Measurements from ENCODE around the gene ZDHHC9. TPM values are rescaled to one million over a fixed set of nuclear protein-coding genes. Genes with fewer than 3 reads are reported as not detected.

The ZDHHC9 gene
- polyA plus RNA-seq, 2 donors = 4.6 to 8.1 TPM

- no peaks in the 10 kb centered on the region for H3K27me3 ChIP-seq (ENCODE audit: control insufficient read depth in 1 of 2, insufficient read depth in 2 of 2, low read length in 2 of 2)
- H3K27ac ChIP-seq (ENCODE audit: low read depth in 2 of 2, low read length in 1 of 2) = no peak overlapping the region
Measured at GRCh38 chrX:129845616-129846190, 2.0 kb upstream of the ZDHHC9 start.

GRCh38 chrX:129843209-129843458, 552 bp downstream of the ZDHHC9 start:
- H3K27me3 ChIP-seq (ENCODE audit: control insufficient read depth in 1 of 2, insufficient read depth in 2 of 2, low read length in 2 of 2) = no peaks in the 10 kb centered on the region
- H3K9me3 ChIP-seq (ENCODE audit: control insufficient read depth in 2 of 2, insufficient read depth in 1 of 2, low read depth in 1 of 2, low read length in 1 of 2) = no peaks in the 10 kb centered on the region
- H3K4me1 ChIP-seq (ENCODE audit: control insufficient read depth in 2 of 2, insufficient read depth in 2 of 2, low read length in 1 of 2) = peaks cover 0 to 5% of the 10 kb centered on the region in 2 donors
- no peaks in the 10 kb centered on the region for H3K36me3 ChIP-seq (ENCODE audit: control insufficient read depth in 2 of 2, insufficient read depth in 2 of 2, low read length in 1 of 2)
- 1 to 48% methylated on average over 5 to 23 of the region's 23 CpGs for WGBS, 2 donors
- H3K27ac ChIP-seq (ENCODE audit: low read depth in 2 of 2, low read length in 1 of 2) = peak overlapping the region; percentile 62 to 64
- peak overlapping the region; percentile 61 to 81 for H3K4me3 ChIP-seq (ENCODE audit: low read depth in 1 of 2, low read length in 2 of 2)

More at GRCh38 chrX:129845616-129846190, 2.0 kb upstream of the ZDHHC9 start:
- H3K9me3 ChIP-seq (ENCODE audit: control insufficient read depth in 2 of 2, insufficient read depth in 1 of 2, low read depth in 1 of 2, low read length in 1 of 2) = no peaks in the 10 kb centered on the region
- WGBS, 2 donors = 52 to 67% methylated on average over 4 of the region's 4 CpGs
- H3K4me1 ChIP-seq (ENCODE audit: control insufficient read depth in 2 of 2, insufficient read depth in 2 of 2, low read length in 1 of 2) = peaks cover 0 to 2% of the 10 kb centered on the region in 2 donors
- no peaks in the 10 kb centered on the region for H3K36me3 ChIP-seq (ENCODE audit: control insufficient read depth in 2 of 2, insufficient read depth in 2 of 2, low read length in 1 of 2)
- H3K4me3 ChIP-seq (ENCODE audit: low read depth in 1 of 2, low read length in 2 of 2) = no peak overlapping the region

- WGBS, 2 donors = 5 to 37% methylated on average over 17 of the region's 17 CpGs
- H3K27ac ChIP-seq (ENCODE audit: low read depth in 2 of 2, low read length in 1 of 2) = peak overlapping the region; percentile 62 to 64
- peaks cover 0 to 5% of the 10 kb centered on the region in 2 donors for H3K4me1 ChIP-seq (ENCODE audit: control insufficient read depth in 2 of 2, insufficient read depth in 2 of 2, low read length in 1 of 2)
- no peaks in the 10 kb centered on the region for H3K36me3 ChIP-seq (ENCODE audit: control insufficient read depth in 2 of 2, insufficient read depth in 2 of 2, low read length in 1 of 2)
- H3K9me3 ChIP-seq (ENCODE audit: control insufficient read depth in 2 of 2, insufficient read depth in 1 of 2, low read depth in 1 of 2, low read length in 1 of 2) = no peaks in the 10 kb centered on the region
- peak overlapping the region; percentile 61 to 81 for H3K4me3 ChIP-seq (ENCODE audit: low read depth in 1 of 2, low read length in 2 of 2)
- no peaks in the 10 kb centered on the region for H3K27me3 ChIP-seq (ENCODE audit: control insufficient read depth in 1 of 2, insufficient read depth in 2 of 2, low read length in 2 of 2)
Measured at GRCh38 chrX:129842510-129843208, 1.0 kb downstream of the ZDHHC9 start.

GRCh38 chrX:129840344-129840743, 3.3 kb downstream of the ZDHHC9 start:
- 50 to 67% methylated on average over 5 of the region's 5 CpGs for WGBS, 2 donors
- Histone ChIP-seq H3K4me1 (ENCODE audit: control insufficient read depth in 2 of 2, insufficient read depth in 2 of 2, low read length in 1 of 2) (peaks cover 0 to 5% of the 10 kb centered on the region in 2 donors), H3K27me3 (ENCODE audit: control insufficient read depth in 1 of 2, insufficient read depth in 2 of 2, low read length in 2 of 2) (no peaks in the 10 kb centered on the region), H3K4me3 (ENCODE audit: low read depth in 1 of 2, low read length in 2 of 2) (no peak overlapping the region), H3K9me3 (ENCODE audit: control insufficient read depth in 2 of 2, insufficient read depth in 1 of 2, low read depth in 1 of 2, low read length in 1 of 2) (no peaks in the 10 kb centered on the region), H3K27ac (ENCODE audit: low read depth in 2 of 2, low read length in 1 of 2) (no peak overlapping the region), H3K36me3 (ENCODE audit: control insufficient read depth in 2 of 2, insufficient read depth in 2 of 2, low read length in 1 of 2) (no peaks in the 10 kb centered on the region)

- H3K27me3 ChIP-seq (ENCODE audit: control insufficient read depth in 1 of 2, insufficient read depth in 2 of 2, low read length in 2 of 2) = no peaks in the 10 kb centered on the region
Measured at GRCh38 chrX:129836827-129837226, 6.9 kb downstream of the ZDHHC9 start.

GRCh38 chrX:129833153-129833990, 10.3 kb downstream of the ZDHHC9 start:
- no peaks in the 10 kb centered on the region for H3K9me3 ChIP-seq (ENCODE audit: control insufficient read depth in 2 of 2, insufficient read depth in 1 of 2, low read depth in 1 of 2, low read length in 1 of 2)
- no peaks in the 10 kb centered on the region for H3K27me3 ChIP-seq (ENCODE audit: control insufficient read depth in 1 of 2, insufficient read depth in 2 of 2, low read length in 2 of 2)
- H3K4me3 ChIP-seq (ENCODE audit: low read depth in 1 of 2, low read length in 2 of 2) = no peak overlapping the region
- 90 to 91% methylated on average over 5 of the region's 5 CpGs for WGBS, 2 donors
- no peak overlapping the region for H3K27ac ChIP-seq (ENCODE audit: low read depth in 2 of 2, low read length in 1 of 2)
- H3K4me1 ChIP-seq (ENCODE audit: control insufficient read depth in 2 of 2, insufficient read depth in 2 of 2, low read length in 1 of 2) = no peaks in the 10 kb centered on the region
- no peaks in the 10 kb centered on the region for H3K36me3 ChIP-seq (ENCODE audit: control insufficient read depth in 2 of 2, insufficient read depth in 2 of 2, low read length in 1 of 2)

More at GRCh38 chrX:129836827-129837226, 6.9 kb downstream of the ZDHHC9 start:
- Histone ChIP-seq H3K36me3 (ENCODE audit: control insufficient read depth in 2 of 2, insufficient read depth in 2 of 2, low read length in 1 of 2) (no peaks in the 10 kb centered on the region), H3K9me3 (ENCODE audit: control insufficient read depth in 2 of 2, insufficient read depth in 1 of 2, low read depth in 1 of 2, low read length in 1 of 2) (no peaks in the 10 kb centered on the region), H3K27ac (ENCODE audit: low read depth in 2 of 2, low read length in 1 of 2) (no peak overlapping the region), H3K4me3 (ENCODE audit: low read depth in 1 of 2, low read length in 2 of 2) (no peak overlapping the region), H3K4me1 (ENCODE audit: control insufficient read depth in 2 of 2, insufficient read depth in 2 of 2, low read length in 1 of 2) (peaks cover 0 to 5% of the 10 kb centered on the region in 2 donors)
- 73 to 90% methylated on average over 3 of the region's 3 CpGs for WGBS, 2 donors

- H3K36me3 ChIP-seq (ENCODE audit: control insufficient read depth in 2 of 2, insufficient read depth in 2 of 2, low read length in 1 of 2) = no peaks in the 10 kb centered on the region
- WGBS, 2 donors = 69 to 74% methylated on average over 8 of the region's 8 CpGs
- no peaks in the 10 kb centered on the region for H3K4me1 ChIP-seq (ENCODE audit: control insufficient read depth in 2 of 2, insufficient read depth in 2 of 2, low read length in 1 of 2)
- no peaks in the 10 kb centered on the region for H3K27me3 ChIP-seq (ENCODE audit: control insufficient read depth in 1 of 2, insufficient read depth in 2 of 2, low read length in 2 of 2)
- no peak overlapping the region for H3K27ac ChIP-seq (ENCODE audit: low read depth in 2 of 2, low read length in 1 of 2)
- H3K9me3 ChIP-seq (ENCODE audit: control insufficient read depth in 2 of 2, insufficient read depth in 1 of 2, low read depth in 1 of 2, low read length in 1 of 2) = no peaks in the 10 kb centered on the region
- no peak overlapping the region for H3K4me3 ChIP-seq (ENCODE audit: low read depth in 1 of 2, low read length in 2 of 2)
Measured at GRCh38 chrX:129831091-129831885, 12.4 kb downstream of the ZDHHC9 start.

- 66 to 69% methylated on average over 4 of the region's 4 CpGs for WGBS, 2 donors
Measured at GRCh38 chrX:129830494-129830893, 13.2 kb downstream of the ZDHHC9 start.

GRCh38 chrX:129825746-129826505, 17.8 kb downstream of the ZDHHC9 start:
- Histone ChIP-seq H3K36me3 (ENCODE audit: control insufficient read depth in 2 of 2, insufficient read depth in 2 of 2, low read length in 1 of 2) (no peaks in the 10 kb centered on the region), H3K27me3 (ENCODE audit: control insufficient read depth in 1 of 2, insufficient read depth in 2 of 2, low read length in 2 of 2) (no peaks in the 10 kb centered on the region), H3K4me1 (ENCODE audit: control insufficient read depth in 2 of 2, insufficient read depth in 2 of 2, low read length in 1 of 2) (no peaks in the 10 kb centered on the region), H3K9me3 (ENCODE audit: control insufficient read depth in 2 of 2, insufficient read depth in 1 of 2, low read depth in 1 of 2, low read length in 1 of 2) (no peaks in the 10 kb centered on the region), H3K4me3 (ENCODE audit: low read depth in 1 of 2, low read length in 2 of 2) (no peak overlapping the region), H3K27ac (ENCODE audit: low read depth in 2 of 2, low read length in 1 of 2) (no peak overlapping the region)
- WGBS, 2 donors = 58 to 60% methylated on average over 4 of the region's 4 CpGs

More at GRCh38 chrX:129830494-129830893, 13.2 kb downstream of the ZDHHC9 start:
- Histone ChIP-seq H3K4me1 (ENCODE audit: control insufficient read depth in 2 of 2, insufficient read depth in 2 of 2, low read length in 1 of 2) (no peaks in the 10 kb centered on the region), H3K36me3 (ENCODE audit: control insufficient read depth in 2 of 2, insufficient read depth in 2 of 2, low read length in 1 of 2) (no peaks in the 10 kb centered on the region), H3K27ac (ENCODE audit: low read depth in 2 of 2, low read length in 1 of 2) (no peak overlapping the region), H3K27me3 (ENCODE audit: control insufficient read depth in 1 of 2, insufficient read depth in 2 of 2, low read length in 2 of 2) (no peaks in the 10 kb centered on the region), H3K4me3 (ENCODE audit: low read depth in 1 of 2, low read length in 2 of 2) (no peak overlapping the region), H3K9me3 (ENCODE audit: control insufficient read depth in 2 of 2, insufficient read depth in 1 of 2, low read depth in 1 of 2, low read length in 1 of 2) (no peaks in the 10 kb centered on the region)
